EH (cell line): Measurements from ENCODE around the gene PTGFRN.

Source experiments
- DNase-seq: peaks from one replicate; pipeline ENCODE4 v3.0.0-alpha.2; 2015; ENCODE audit warnings: low read depth

PTGFRN gene

DNA sequence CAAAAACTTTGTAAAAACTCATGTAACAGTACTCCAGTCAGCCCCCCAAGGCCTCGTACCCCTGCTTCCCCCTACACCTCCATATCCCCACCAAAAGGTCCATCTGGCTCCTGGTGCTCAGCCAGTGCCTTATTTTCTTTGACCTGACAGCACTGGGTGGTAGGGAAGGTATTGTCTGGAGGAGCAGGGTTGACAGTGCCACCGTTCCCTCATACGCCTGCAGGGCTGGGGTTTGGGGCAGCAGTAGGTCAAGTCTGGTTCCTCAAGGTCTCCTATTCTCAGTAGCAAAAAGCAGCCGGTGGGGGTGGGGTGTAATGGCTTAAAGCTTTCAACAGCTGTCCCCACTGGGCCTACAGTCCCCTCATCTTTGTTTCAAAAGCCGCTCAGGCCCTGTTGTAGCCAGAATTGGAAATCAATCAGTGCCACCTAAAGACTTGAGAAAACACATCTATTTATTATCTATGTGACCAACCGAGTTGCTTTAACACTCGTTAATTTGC, 125.1 kb downstream of the PTGFRN start:
- no peak for DNase-seq

GRCh38 chr1:117036018-117036461, 126.3 kb downstream of the PTGFRN start:
- no peak for DNase-seq

GRCh38 chr1:117037802-117038201, 128.1 kb downstream of the PTGFRN start:
- no peak for DNase-seq

DNA sequence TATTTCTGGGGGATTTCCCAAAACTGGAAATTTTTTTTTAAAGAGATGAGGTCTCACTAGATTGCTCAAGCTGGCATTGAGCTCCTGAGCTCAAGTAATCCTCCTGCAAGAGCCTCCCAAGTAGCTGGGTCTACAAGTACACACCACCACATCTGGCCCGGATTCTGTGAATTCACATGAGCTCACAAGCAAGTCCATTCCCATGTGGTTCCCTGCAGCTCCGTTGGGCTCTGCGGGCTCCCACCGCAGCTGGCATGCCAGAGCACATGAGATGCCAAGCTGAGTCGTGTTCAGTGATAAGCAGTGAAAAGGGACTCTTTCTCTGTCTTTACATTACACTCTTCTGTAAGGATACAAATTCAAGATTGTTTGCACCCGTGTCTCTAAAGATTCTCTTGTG, 128.5 kb downstream of the PTGFRN start:
- DNase-seq, result no peak
